Measurements from ENCODE around the gene SHLD3.
"Not testable (repeated sequence)": the region's sequence is repeated elsewhere in the genome, so short reads cannot be mapped to it uniquely, and the experiment has no call there.

The SHLD3 gene

GRCh38 chr5:65624571-65625555 is at the start of gene SHLD3, which contains the start of gene TRAPPC13:
SHLD3 (plus strand) TSS chr5:65625027; CDS start chr5:65629588, 4,561 bp downstream.
TRAPPC13 (plus strand) TSS chr5:65625027; CDS start chr5:65625061, 34 bp downstream.
- Histone ChIP-seq H3K9me3 (ENCODE audit: severe bottlenecking) (no peaks in the 10 kb centered on the region), H3K27ac (peak within 1 kb of the TSS; percentile 94), H3K36me3 (peaks cover 9% of the 10 kb centered on the region), H3K27me3 (ENCODE audit: insufficient read depth, low read depth, severe bottlenecking) (no peaks in the 10 kb centered on the region), H3K4me3 (ENCODE audit: low read depth, low read length) (peak within 1 kb of the TSS; percentile 78)
- DNase-seq: peak; percentile 79
- TF ChIP-seq CTCF (IDR thresholded peaks at IDR 0.05; ENCODE audit: low read depth, low read length): no peak

GRCh38 chr5:65577141-65577540 is 47.7 kb upstream of the SHLD3 start:
- H3K27ac ChIP-seq: no peak overlapping the region
- DNase-seq: no peak
- H3K27me3 ChIP-seq (ENCODE audit: insufficient read depth, low read depth, severe bottlenecking): no peaks in the 10 kb centered on the region
- H3K4me3 ChIP-seq (ENCODE audit: low read depth, low read length): no peak overlapping the region
- no peak for TF ChIP-seq CTCF (IDR thresholded peaks at IDR 0.05; ENCODE audit: low read depth, low read length)
- H3K9me3 ChIP-seq (ENCODE audit: severe bottlenecking): no peaks in the 10 kb centered on the region
- H3K36me3 ChIP-seq: peaks cover 52% of the 10 kb centered on the region

GRCh38 chr5:65588694-65589093 is 36.1 kb upstream of the SHLD3 start:
- peaks cover 59% of the 10 kb centered on the region for H3K36me3 ChIP-seq
- no peak for TF ChIP-seq CTCF (IDR thresholded peaks at IDR 0.05; ENCODE audit: low read depth, low read length)

GRCh38 chr5:65601761-65602160 is 23.1 kb upstream of the SHLD3 start:
- not testable (repeated sequence) for H3K27me3 ChIP-seq (ENCODE audit: insufficient read depth, low read depth, severe bottlenecking); H3K9me3 ChIP-seq (ENCODE audit: severe bottlenecking); DNase-seq; H3K27ac ChIP-seq; H3K4me3 ChIP-seq (ENCODE audit: low read depth, low read length)
- peaks cover 57% of the 10 kb centered on the region for H3K36me3 ChIP-seq

More at GRCh38 chr5:65588694-65589093, 36.1 kb upstream of the SHLD3 start:
- no peaks in the 10 kb centered on the region for H3K27me3 ChIP-seq (ENCODE audit: insufficient read depth, low read depth, severe bottlenecking)
- no peaks in the 10 kb centered on the region for H3K9me3 ChIP-seq (ENCODE audit: severe bottlenecking)
- H3K4me3 ChIP-seq (ENCODE audit: low read depth, low read length): no peak overlapping the region
- no peak for DNase-seq
- H3K27ac ChIP-seq: no peak overlapping the region

GRCh38 chr5:65611524-65611923 is 13.3 kb upstream of the SHLD3 start:
- no peak overlapping the region for H3K27ac ChIP-seq
- H3K27me3 ChIP-seq (ENCODE audit: insufficient read depth, low read depth, severe bottlenecking): no peaks in the 10 kb centered on the region
- H3K36me3 ChIP-seq: peaks cover 67% of the 10 kb centered on the region
- no peaks in the 10 kb centered on the region for H3K9me3 ChIP-seq (ENCODE audit: severe bottlenecking)
- DNase-seq: no peak
- TF ChIP-seq CTCF (IDR thresholded peaks at IDR 0.05; ENCODE audit: low read depth, low read length): no peak
- H3K4me3 ChIP-seq (ENCODE audit: low read depth, low read length): no peak overlapping the region

GRCh38 chr5:65612298-65612907 is 12.4 kb upstream of the SHLD3 start:
- no peak for TF ChIP-seq CTCF (IDR thresholded peaks at IDR 0.05; ENCODE audit: low read depth, low read length)
- H3K27me3 ChIP-seq (ENCODE audit: insufficient read depth, low read depth, severe bottlenecking): no peaks in the 10 kb centered on the region
- H3K4me3 ChIP-seq (ENCODE audit: low read depth, low read length): no peak overlapping the region
- DNase-seq: no peak
- no peaks in the 10 kb centered on the region for H3K9me3 ChIP-seq (ENCODE audit: severe bottlenecking)
- no peak overlapping the region for H3K27ac ChIP-seq
- peaks cover 61% of the 10 kb centered on the region for H3K36me3 ChIP-seq
